ENCODE measurements around the gene RNF213.

RNF213 gene

GRCh38 chr17:80362428-80363119 is 101.9 kb downstream of the RNF213 start:
- Histone ChIP-seq H3K36me3 (ENCODE audit: control insufficient read depth in 4 of 4, insufficient read depth in 4 of 4, low read length in 3 of 4) (peaks cover 28 to 93% (median 74%) of the 10 kb centered on the region in 4 experiments), H3K4me1 (ENCODE audit: control extremely low read depth in 1 of 4, control insufficient read depth in 4 of 4, insufficient read depth in 4 of 4, low read length in 3 of 4) (no peaks in the 10 kb centered on the region), H3K27me3 (replicated peaks in 2 of 5; ENCODE audit: control insufficient read depth in 4 of 5, insufficient read depth in 5 of 5, low read length in 4 of 5) (no peaks in the 10 kb centered on the region), H3K9me3 (ENCODE audit: control extremely low read depth in 1 of 5, control insufficient read depth in 4 of 5, insufficient read depth in 2 of 5, low read depth in 1 of 5, low read length in 4 of 5) (peaks cover 1 to 16% (median 7%) of the 10 kb centered on the region in 5 experiments), H3K4me3 (ENCODE audit: control insufficient read depth in 1 of 7, extremely low read depth in 1 of 7, insufficient read depth in 4 of 7, low read depth in 2 of 7, low read length in 6 of 7) (no peak overlapping the region), H3K27ac (ENCODE audit: insufficient read depth in 1 of 2, low read depth in 1 of 2, low read length in 2 of 2, poor library complexity in 1 of 2, severe bottlenecking in 2 of 2) (no peak overlapping the region)
- CTCF ChIA-PET = interaction anchor here (1.0 to 3.6 kb wide), 6 partner anchors 14 to 354 kb away, joined by 3 to 17 read pairs (median 4); no protein-coding TSS in a partner anchor
- POLR2A ChIA-PET = interaction anchor here (0.6 kb wide), 1 partner anchor 69 kb away, joined by 7 read pairs; no protein-coding TSS in a partner anchor
- no peak for DNase-seq
- WGBS (ENCODE audit: insufficient coverage) = 94% methylated on average over 15 of the region's 18 CpGs

GRCh38 chr17:80363120-80363515 is 102.5 kb downstream of the RNF213 start:
- H3K36me3 ChIP-seq (ENCODE audit: control insufficient read depth in 4 of 4, insufficient read depth in 4 of 4, low read length in 3 of 4) = peaks cover 27 to 93% (median 76%) of the 10 kb centered on the region in 4 experiments
- peaks cover 1 to 16% (median 7%) of the 10 kb centered on the region in 5 experiments for H3K9me3 ChIP-seq (ENCODE audit: control extremely low read depth in 1 of 5, control insufficient read depth in 4 of 5, insufficient read depth in 2 of 5, low read depth in 1 of 5, low read length in 4 of 5)
- DNase-seq = no peak
- ChIA-PET CTCF (interaction anchor here (1.6 to 3.6 kb wide), 2 partner anchors 13 to 167 kb away, joined by 6 to 17 read pairs; no protein-coding TSS in a partner anchor), POLR2A (interaction anchor here (0.6 kb wide), 1 partner anchor 69 kb away, joined by 7 read pairs; no protein-coding TSS in a partner anchor)
- H3K4me3 ChIP-seq (ENCODE audit: control insufficient read depth in 1 of 7, extremely low read depth in 1 of 7, insufficient read depth in 4 of 7, low read depth in 2 of 7, low read length in 6 of 7) = no peak overlapping the region
- no peaks in the 10 kb centered on the region for H3K27me3 ChIP-seq (replicated peaks in 2 of 5; ENCODE audit: control insufficient read depth in 4 of 5, insufficient read depth in 5 of 5, low read length in 4 of 5)
- WGBS (ENCODE audit: insufficient coverage) = 99% methylated on average over 9 of the region's 12 CpGs
- no peak overlapping the region for H3K27ac ChIP-seq (ENCODE audit: insufficient read depth in 1 of 2, low read depth in 1 of 2, low read length in 2 of 2, poor library complexity in 1 of 2, severe bottlenecking in 2 of 2)
- H3K4me1 ChIP-seq (ENCODE audit: control extremely low read depth in 1 of 4, control insufficient read depth in 4 of 4, insufficient read depth in 4 of 4, low read length in 3 of 4) = no peaks in the 10 kb centered on the region

GRCh38 chr17:80363518-80364090 is 103.0 kb downstream of the RNF213 start:
- ChIA-PET POLR2A (interaction anchor here (0.6 kb wide), 1 partner anchor 70 kb away, joined by 7 read pairs; no protein-coding TSS in a partner anchor), CTCF (interaction anchor here (0.7 to 3.6 kb wide), 3 partner anchors 13 to 168 kb away, joined by 3 to 17 read pairs (median 6); no protein-coding TSS in a partner anchor)
- H3K27me3 ChIP-seq (replicated peaks in 2 of 5; ENCODE audit: control insufficient read depth in 4 of 5, insufficient read depth in 5 of 5, low read length in 4 of 5) = no peaks in the 10 kb centered on the region
- 97% methylated on average over 27 of the region's 28 CpGs for WGBS (ENCODE audit: insufficient coverage)
- DNase-seq = no peak
- H3K4me3 ChIP-seq (ENCODE audit: control insufficient read depth in 1 of 7, extremely low read depth in 1 of 7, insufficient read depth in 4 of 7, low read depth in 2 of 7, low read length in 6 of 7) = no peak overlapping the region
- H3K9me3 ChIP-seq (ENCODE audit: control extremely low read depth in 1 of 5, control insufficient read depth in 4 of 5, insufficient read depth in 2 of 5, low read depth in 1 of 5, low read length in 4 of 5) = peaks cover 1 to 16% (median 7%) of the 10 kb centered on the region in 5 experiments
- peaks cover 25 to 93% (median 74%) of the 10 kb centered on the region in 4 experiments for H3K36me3 ChIP-seq (ENCODE audit: control insufficient read depth in 4 of 4, insufficient read depth in 4 of 4, low read length in 3 of 4)
- no peaks in the 10 kb centered on the region for H3K4me1 ChIP-seq (ENCODE audit: control extremely low read depth in 1 of 4, control insufficient read depth in 4 of 4, insufficient read depth in 4 of 4, low read length in 3 of 4)
- H3K27ac ChIP-seq (ENCODE audit: insufficient read depth in 1 of 2, low read depth in 1 of 2, low read length in 2 of 2, poor library complexity in 1 of 2, severe bottlenecking in 2 of 2) = no peak overlapping the region

GRCh38 chr17:80364091-80364691 is 103.5 kb downstream of the RNF213 start:
- POLR2A ChIA-PET = no interaction called here
- CTCF ChIA-PET = interaction anchor here (0.7 to 3.6 kb wide), 2 partner anchors 68 to 168 kb away, joined by 3 to 17 read pairs; no protein-coding TSS in a partner anchor
- Histone ChIP-seq H3K4me1 (ENCODE audit: control extremely low read depth in 1 of 4, control insufficient read depth in 4 of 4, insufficient read depth in 4 of 4, low read length in 3 of 4) (no peaks in the 10 kb centered on the region), H3K36me3 (ENCODE audit: control insufficient read depth in 4 of 4, insufficient read depth in 4 of 4, low read length in 3 of 4) (peaks cover 25 to 92% (median 73%) of the 10 kb centered on the region in 4 experiments), H3K9me3 (ENCODE audit: control extremely low read depth in 1 of 5, control insufficient read depth in 4 of 5, insufficient read depth in 2 of 5, low read depth in 1 of 5, low read length in 4 of 5) (peaks cover 1 to 16% (median 7%) of the 10 kb centered on the region in 5 experiments), H3K27ac (ENCODE audit: insufficient read depth in 1 of 2, low read depth in 1 of 2, low read length in 2 of 2, poor library complexity in 1 of 2, severe bottlenecking in 2 of 2) (no peak overlapping the region), H3K4me3 (ENCODE audit: control insufficient read depth in 1 of 7, extremely low read depth in 1 of 7, insufficient read depth in 4 of 7, low read depth in 2 of 7, low read length in 6 of 7) (no peak overlapping the region), H3K27me3 (replicated peaks in 2 of 5; ENCODE audit: control insufficient read depth in 4 of 5, insufficient read depth in 5 of 5, low read length in 4 of 5) (no peaks in the 10 kb centered on the region)
- 95% methylated on average over 26 of the region's 29 CpGs for WGBS (ENCODE audit: insufficient coverage)
- DNase-seq = peak; percentile 15 to 30 (median 16)

- Histone ChIP-seq H3K36me3 (ENCODE audit: control insufficient read depth in 4 of 4, insufficient read depth in 4 of 4, low read length in 3 of 4) (peaks cover 27 to 92% (median 74%) of the 10 kb centered on the region in 4 experiments), H3K27ac (ENCODE audit: insufficient read depth in 1 of 2, low read depth in 1 of 2, low read length in 2 of 2, poor library complexity in 1 of 2, severe bottlenecking in 2 of 2) (no peak overlapping the region), H3K4me1 (ENCODE audit: control extremely low read depth in 1 of 4, control insufficient read depth in 4 of 4, insufficient read depth in 4 of 4, low read length in 3 of 4) (no peaks in the 10 kb centered on the region), H3K9me3 (ENCODE audit: control extremely low read depth in 1 of 5, control insufficient read depth in 4 of 5, insufficient read depth in 2 of 5, low read depth in 1 of 5, low read length in 4 of 5) (peaks cover 1 to 12% (median 5%) of the 10 kb centered on the region in 5 experiments), H3K4me3 (ENCODE audit: control insufficient read depth in 1 of 7, extremely low read depth in 1 of 7, insufficient read depth in 4 of 7, low read depth in 2 of 7, low read length in 6 of 7) (no peak overlapping the region), H3K27me3 (replicated peaks in 2 of 5; ENCODE audit: control insufficient read depth in 4 of 5, insufficient read depth in 5 of 5, low read length in 4 of 5) (no peaks in the 10 kb centered on the region)
- ChIA-PET POLR2A (no interaction called here), CTCF (no interaction called here)
- DNase-seq = no peak
- WGBS (ENCODE audit: insufficient coverage) = 89% methylated on average over 24 of the region's 29 CpGs
Measured at GRCh38 chr17:80365001-80365965, 104.6 kb downstream of the RNF213 start.

GRCh38 chr17:80365983-80366382 is 105.3 kb downstream of the RNF213 start:
- POLR2A ChIA-PET = no interaction called here
- H3K4me3 ChIP-seq (ENCODE audit: control insufficient read depth in 1 of 7, extremely low read depth in 1 of 7, insufficient read depth in 4 of 7, low read depth in 2 of 7, low read length in 6 of 7) = no peak overlapping the region
- no peak overlapping the region for H3K27ac ChIP-seq (ENCODE audit: insufficient read depth in 1 of 2, low read depth in 1 of 2, low read length in 2 of 2, poor library complexity in 1 of 2, severe bottlenecking in 2 of 2)
- H3K9me3 ChIP-seq (ENCODE audit: control extremely low read depth in 1 of 5, control insufficient read depth in 4 of 5, insufficient read depth in 2 of 5, low read depth in 1 of 5, low read length in 4 of 5) = peaks cover 0 to 5% (median 1%) of the 10 kb centered on the region in 5 experiments
- CTCF ChIA-PET = no interaction called here
- 96% methylated on average over 11 of the region's 11 CpGs for WGBS (ENCODE audit: insufficient coverage)
- no peak for DNase-seq
- peaks cover 21 to 91% (median 73%) of the 10 kb centered on the region in 4 experiments for H3K36me3 ChIP-seq (ENCODE audit: control insufficient read depth in 4 of 4, insufficient read depth in 4 of 4, low read length in 3 of 4)
- no peaks in the 10 kb centered on the region for H3K4me1 ChIP-seq (ENCODE audit: control extremely low read depth in 1 of 4, control insufficient read depth in 4 of 4, insufficient read depth in 4 of 4, low read length in 3 of 4)
- no peaks in the 10 kb centered on the region for H3K27me3 ChIP-seq (replicated peaks in 2 of 5; ENCODE audit: control insufficient read depth in 4 of 5, insufficient read depth in 5 of 5, low read length in 4 of 5)
